HL-60 (cell line): ENCODE data around the gene SYNGR3.

Experiments
- DNase-seq, 2 experiments: peaks; one replicate each; pipeline ENCODE4 v3.0.0-alpha.2; 2010 to 2020; ENCODE audit warnings: low read depth in 1 of 2, low spot score in 1 of 2
- H3K27ac ChIP-seq: fragments of 250-450 bp; sonication (Bioruptor Pico); replicated peaks from 2 replicates; pipeline ENCODE4 v1.5.1; 2020; ENCODE audit warnings: mild to moderate bottlenecking, moderate library complexity
- H3K27me3 ChIP-seq: fragments of 250-450 bp; sonication (Bioruptor Pico); 2 replicates; pipeline ENCODE4 v1.5.1; 2021; ENCODE audit warnings: mild to moderate bottlenecking, moderate library complexity; ENCODE audit not compliant: insufficient read depth, poor library complexity, severe bottlenecking
- H3K4me3 ChIP-seq: replicated peaks from 2 replicates; pipeline ENCODE4 v1.5.1; 2011; ENCODE audit warnings: mild to moderate bottlenecking, control low read depth, low read length; ENCODE audit not compliant: insufficient read depth
- GABPA ChIP-seq: IDR thresholded peaks from 2 replicates; pipeline ENCODE4 v1.6.1; 2012; ENCODE audit warnings: low read depth
- POLR2AphosphoS5 ChIP-seq: IDR thresholded peaks from 2 replicates; pipeline ENCODE4 v1.6.1; 2012; ENCODE audit warnings: low read depth
- SPI1 ChIP-seq: IDR thresholded peaks from 2 replicates; pipeline ENCODE4 v1.6.1; 2012; ENCODE audit warnings: low read depth, mild to moderate bottlenecking, borderline replicate concordance
- TF ChIP-seq, protein P1 (sequence below): IDR thresholded peaks from 2 replicates; pipeline ENCODE4 v1.6.1; 2012; ENCODE audit warnings: low read depth; ENCODE audit not compliant: insufficient replicate concordance
- TF ChIP-seq, protein P2 (sequence below): IDR thresholded peaks from one replicate; pipeline ENCODE4 v1.5.1; 2011; ENCODE audit warnings: low read length, control low read depth, inconsistent platforms; ENCODE audit not compliant: insufficient read depth

SYNGR3 gene

DNA sequence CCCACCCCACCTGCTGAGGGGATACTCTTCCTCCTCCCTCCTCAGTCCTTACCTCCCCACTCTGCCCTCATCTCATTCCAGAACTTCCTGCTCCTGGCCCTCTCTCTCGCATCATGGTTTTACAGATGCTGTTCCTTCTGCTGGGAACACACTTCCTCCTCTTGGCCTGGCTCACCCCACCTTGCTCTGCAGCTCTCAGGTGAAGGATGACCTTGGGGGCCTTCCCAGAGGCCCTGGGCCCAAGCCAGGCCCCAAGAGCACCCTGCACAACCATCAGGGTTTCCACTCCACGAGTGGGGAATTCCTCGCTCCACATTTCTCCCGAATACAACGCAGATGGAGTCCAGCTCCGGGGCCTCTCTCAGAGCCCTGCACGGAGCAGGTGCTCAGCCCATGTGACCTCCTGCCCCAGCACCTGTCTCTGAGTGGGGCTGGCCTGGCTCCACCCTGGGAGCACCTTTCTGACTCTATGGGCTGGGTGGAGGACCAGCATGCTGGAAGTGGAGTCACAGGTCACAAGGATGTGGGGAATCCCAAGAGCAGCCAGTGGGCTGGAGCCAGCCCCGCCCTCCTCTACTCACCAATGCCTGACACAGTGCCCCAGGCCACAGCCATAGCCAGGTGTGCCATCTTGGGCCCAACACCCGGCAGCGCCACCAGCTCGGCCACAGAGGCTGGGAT lies 53.4 kb downstream of the SYNGR3 start:
- Histone ChIP-seq H3K27me3 (no peaks in the 10 kb centered on the region), H3K4me3 (no peak overlapping the region), H3K27ac (no peak overlapping the region)
- no peak for DNase-seq
- TF ChIP-seq, protein P1, sequence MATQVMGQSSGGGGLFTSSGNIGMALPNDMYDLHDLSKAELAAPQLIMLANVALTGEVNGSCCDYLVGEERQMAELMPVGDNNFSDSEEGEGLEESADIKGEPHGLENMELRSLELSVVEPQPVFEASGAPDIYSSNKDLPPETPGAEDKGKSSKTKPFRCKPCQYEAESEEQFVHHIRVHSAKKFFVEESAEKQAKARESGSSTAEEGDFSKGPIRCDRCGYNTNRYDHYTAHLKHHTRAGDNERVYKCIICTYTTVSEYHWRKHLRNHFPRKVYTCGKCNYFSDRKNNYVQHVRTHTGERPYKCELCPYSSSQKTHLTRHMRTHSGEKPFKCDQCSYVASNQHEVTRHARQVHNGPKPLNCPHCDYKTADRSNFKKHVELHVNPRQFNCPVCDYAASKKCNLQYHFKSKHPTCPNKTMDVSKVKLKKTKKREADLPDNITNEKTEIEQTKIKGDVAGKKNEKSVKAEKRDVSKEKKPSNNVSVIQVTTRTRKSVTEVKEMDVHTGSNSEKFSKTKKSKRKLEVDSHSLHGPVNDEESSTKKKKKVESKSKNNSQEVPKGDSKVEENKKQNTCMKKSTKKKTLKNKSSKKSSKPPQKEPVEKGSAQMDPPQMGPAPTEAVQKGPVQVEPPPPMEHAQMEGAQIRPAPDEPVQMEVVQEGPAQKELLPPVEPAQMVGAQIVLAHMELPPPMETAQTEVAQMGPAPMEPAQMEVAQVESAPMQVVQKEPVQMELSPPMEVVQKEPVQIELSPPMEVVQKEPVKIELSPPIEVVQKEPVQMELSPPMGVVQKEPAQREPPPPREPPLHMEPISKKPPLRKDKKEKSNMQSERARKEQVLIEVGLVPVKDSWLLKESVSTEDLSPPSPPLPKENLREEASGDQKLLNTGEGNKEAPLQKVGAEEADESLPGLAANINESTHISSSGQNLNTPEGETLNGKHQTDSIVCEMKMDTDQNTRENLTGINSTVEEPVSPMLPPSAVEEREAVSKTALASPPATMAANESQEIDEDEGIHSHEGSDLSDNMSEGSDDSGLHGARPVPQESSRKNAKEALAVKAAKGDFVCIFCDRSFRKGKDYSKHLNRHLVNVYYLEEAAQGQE = no peak
- no peak for TF ChIP-seq POLR2AphosphoS5
- TF ChIP-seq, protein P2, sequence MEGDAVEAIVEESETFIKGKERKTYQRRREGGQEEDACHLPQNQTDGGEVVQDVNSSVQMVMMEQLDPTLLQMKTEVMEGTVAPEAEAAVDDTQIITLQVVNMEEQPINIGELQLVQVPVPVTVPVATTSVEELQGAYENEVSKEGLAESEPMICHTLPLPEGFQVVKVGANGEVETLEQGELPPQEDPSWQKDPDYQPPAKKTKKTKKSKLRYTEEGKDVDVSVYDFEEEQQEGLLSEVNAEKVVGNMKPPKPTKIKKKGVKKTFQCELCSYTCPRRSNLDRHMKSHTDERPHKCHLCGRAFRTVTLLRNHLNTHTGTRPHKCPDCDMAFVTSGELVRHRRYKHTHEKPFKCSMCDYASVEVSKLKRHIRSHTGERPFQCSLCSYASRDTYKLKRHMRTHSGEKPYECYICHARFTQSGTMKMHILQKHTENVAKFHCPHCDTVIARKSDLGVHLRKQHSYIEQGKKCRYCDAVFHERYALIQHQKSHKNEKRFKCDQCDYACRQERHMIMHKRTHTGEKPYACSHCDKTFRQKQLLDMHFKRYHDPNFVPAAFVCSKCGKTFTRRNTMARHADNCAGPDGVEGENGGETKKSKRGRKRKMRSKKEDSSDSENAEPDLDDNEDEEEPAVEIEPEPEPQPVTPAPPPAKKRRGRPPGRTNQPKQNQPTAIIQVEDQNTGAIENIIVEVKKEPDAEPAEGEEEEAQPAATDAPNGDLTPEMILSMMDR = no peak
- TF ChIP-seq SPI1 = no peak
- no peak for TF ChIP-seq GABPA
